IMR-90 (cell line): ENCODE data around the gene PVALEF. TPM values are rescaled to one million over a fixed set of nuclear protein-coding genes. Genes with fewer than 3 reads are reported as not detected.

Source experiments
- ATAC-seq: fragments of 200-7000 bp; cut with Tn5 transposase; 2 replicates; pipeline ENCODE4 v1.9.1; 2020; ENCODE audit warnings: low read depth, mild to moderate bottlenecking, moderate library complexity
- BruUV-seq: library from RNA; stranded (reverse); fragments of 400-500 nt; replicated peaks from 2 replicates; lab custom pipeline; 2021; lab: Mats Ljungman, UMichigan
- CTCF ChIA-PET: fragments of 300-600 bp; formaldehyde crosslinking; extraction: SDS; loops from one replicate; lab custom pipeline; 2021; ENCODE audit warnings: antibody characterized with exemption; lab: Yijun Ruan, JAX
- POLR2A ChIA-PET: fragments of 300-600 bp; sonication (Branson Sonifier 250); formaldehyde crosslinking; loops from one replicate; lab custom pipeline; 2022; ENCODE audit warnings: antibody characterized with exemption; ENCODE audit not compliant: unreplicated experiment; lab: Charles Lee
- DNase-seq: peaks from one replicate; pipeline ENCODE4 v3.0.0; 2013
- H2AFZ ChIP-seq: replicated peaks from 2 replicates; pipeline ENCODE3; 2013; ENCODE audit warnings: low read length, mild to moderate bottlenecking; ENCODE audit not compliant: poor library complexity
- H2AK5ac ChIP-seq: 2 replicates; pipeline ENCODE4 v1.6.1; 2013; ENCODE audit warnings: low read depth, low read length, inconsistent platforms
- H2AK9ac ChIP-seq: replicated peaks from 2 replicates; pipeline ENCODE3; 2013; ENCODE audit warnings: mild to moderate bottlenecking, low read depth, low read length, moderate library complexity; ENCODE audit not compliant: poor library complexity
- H2BK120ac ChIP-seq: 2 replicates; pipeline ENCODE4 v1.6.1; 2013; ENCODE audit warnings: low read depth, low read length, inconsistent platforms
- H2BK15ac ChIP-seq: 3 replicates; pipeline ENCODE4 v1.6.1; 2013; ENCODE audit warnings: low read depth, low read length, inconsistent platforms
- H2BK20ac ChIP-seq: 2 replicates; pipeline ENCODE4 v1.6.1; 2013; ENCODE audit warnings: low read depth, mild to moderate bottlenecking, inconsistent platforms, low read length, moderate library complexity
- H2BK5ac ChIP-seq: 2 replicates; pipeline ENCODE4 v1.6.1; 2013; ENCODE audit warnings: mild to moderate bottlenecking, low read depth, low read length, inconsistent platforms; ENCODE audit not compliant: poor library complexity, severe bottlenecking
- H3K14ac ChIP-seq: replicated peaks from 2 replicates; pipeline ENCODE4 v1.6.1; 2013; ENCODE audit warnings: low read depth, low read length, inconsistent platforms
- H3K18ac ChIP-seq: 2 replicates; pipeline ENCODE4 v1.6.1; 2013; ENCODE audit warnings: low read depth, low read length, control low read depth
- H3K23ac ChIP-seq: 2 replicates; pipeline ENCODE4 v1.6.1; 2013; ENCODE audit warnings: low read depth, low read length, inconsistent platforms
- H3K27ac ChIP-seq: 2 replicates; pipeline ENCODE4 v1.5.1; 2013; ENCODE audit warnings: mild to moderate bottlenecking, control low read depth, low read length; ENCODE audit not compliant: insufficient read depth
- H3K27me3 ChIP-seq: 2 replicates; pipeline ENCODE4 v1.6.1; 2013; ENCODE audit warnings: low read length; ENCODE audit not compliant: control insufficient read depth, insufficient read depth
- H3K36me3 ChIP-seq: 2 replicates; pipeline ENCODE4 v1.6.1; 2013; ENCODE audit warnings: low read length, mixed read lengths; ENCODE audit not compliant: control insufficient read depth, insufficient read depth
- H3K4ac ChIP-seq: 2 replicates; pipeline ENCODE4 v1.6.1; 2013; ENCODE audit warnings: low read depth, low read length, inconsistent platforms
- H3K4me1 ChIP-seq: 2 replicates; pipeline ENCODE4 v1.6.1; 2013; ENCODE audit warnings: low read length, mixed read lengths; ENCODE audit not compliant: control insufficient read depth, insufficient read depth
- H3K4me2 ChIP-seq: 2 replicates; pipeline ENCODE4 v1.6.1; 2013; ENCODE audit warnings: low read depth, mild to moderate bottlenecking, control low read depth, low read length, moderate library complexity
- H3K4me3 ChIP-seq: 2 replicates; pipeline ENCODE4 v1.5.1; 2013; ENCODE audit warnings: low read depth, mild to moderate bottlenecking, control low read depth, low read length, moderate library complexity; ENCODE audit not compliant: insufficient read depth
- H3K56ac ChIP-seq: 2 replicates; pipeline ENCODE4 v1.6.1; 2013; ENCODE audit warnings: low read length, inconsistent platforms; ENCODE audit not compliant: insufficient read depth; ENCODE audit errors: extremely low read depth
- H3K79me1 ChIP-seq, 2 experiments: 2 replicates each; pipeline ENCODE4 v1.6.1; 2013; ENCODE audit warnings: low read length in 2 of 2, inconsistent platforms in 1 of 2, low read depth in 1 of 2
- H3K9ac ChIP-seq: 2 replicates; pipeline ENCODE4 v1.6.1; 2013; ENCODE audit warnings: low read depth, low read length, control low read depth
- H3K9me1 ChIP-seq: 2 replicates; pipeline ENCODE4 v1.6.1; 2013; ENCODE audit warnings: low read length, inconsistent platforms; ENCODE audit not compliant: insufficient read depth
- H3K9me3 ChIP-seq: 2 replicates; pipeline ENCODE4 v1.6.1; 2013; ENCODE audit warnings: low read length; ENCODE audit not compliant: control insufficient read depth, insufficient read depth
- H4K20me1 ChIP-seq: 2 replicates; pipeline ENCODE4 v1.6.1; 2013; ENCODE audit warnings: low read length, inconsistent platforms; ENCODE audit not compliant: insufficient read depth
- H4K5ac ChIP-seq: 2 replicates; pipeline ENCODE4 v1.6.1; 2013; ENCODE audit warnings: mild to moderate bottlenecking, low read depth, low read length, control low read depth
- H4K8ac ChIP-seq, 2 experiments: 2 replicates each; pipeline ENCODE4 v1.6.1; 2013; ENCODE audit warnings: low read depth in 2 of 2, low read length in 2 of 2, control low read depth in 1 of 2, inconsistent platforms in 1 of 2
- H4K91ac ChIP-seq: 2 replicates; pipeline ENCODE4 v1.6.1; 2013; ENCODE audit warnings: low read depth, low read length, inconsistent platforms; ENCODE audit not compliant: insufficient read depth
- BHLHE40 ChIP-seq: fragments of 150-350 bp; IDR thresholded peaks from 2 replicates; pipeline ENCODE4 v1.6.1; 2016; ENCODE audit warnings: mild to moderate bottlenecking, low read depth, low read length
- CEBPB ChIP-seq: IDR thresholded peaks from 2 replicates; pipeline ENCODE4 v1.6.1; 2012; ENCODE audit warnings: low read depth, low read length, improper control_type of control experiment
- CHD1 ChIP-seq: IDR thresholded peaks from 2 replicates; pipeline ENCODE4 v1.6.1; 2012; ENCODE audit warnings: low read depth, low read length, improper control_type of control experiment
- CTCF ChIP-seq: conservative IDR thresholded peaks from 2 replicates; pipeline ENCODE4 v1.5.1; 2012; ENCODE audit warnings: mild to moderate bottlenecking, low read depth, low read length, improper control_type of control experiment
- ELK1 ChIP-seq: fragments of 150-350 bp; IDR thresholded peaks from 2 replicates; pipeline ENCODE4 v1.6.1; 2016; ENCODE audit warnings: low read depth, mild to moderate bottlenecking, low read length, moderate library complexity, borderline replicate concordance
- FOS ChIP-seq: fragments of 150-350 bp; IDR thresholded peaks from 2 replicates; pipeline ENCODE4 v1.6.1; 2016; ENCODE audit warnings: low read depth, low read length
- MAFK ChIP-seq: IDR thresholded peaks from 2 replicates; pipeline ENCODE4 v1.6.1; 2012; ENCODE audit warnings: low read depth, low read length, improper control_type of control experiment
- MAZ ChIP-seq: IDR thresholded peaks from 2 replicates; pipeline ENCODE4 v1.6.1; 2012; ENCODE audit warnings: low read depth, mild to moderate bottlenecking, low read length, improper control_type of control experiment, moderate library complexity, borderline replicate concordance
- MXI1 ChIP-seq: IDR thresholded peaks from 2 replicates; pipeline ENCODE4 v1.6.1; 2012; ENCODE audit warnings: low read depth, mild to moderate bottlenecking, low read length, moderate library complexity, borderline replicate concordance
- NFE2L2 ChIP-seq: fragments of 150-350 bp; IDR thresholded peaks from 2 replicates; pipeline ENCODE4 v1.6.1; 2016; ENCODE audit warnings: low read depth, mild to moderate bottlenecking, low read length
- POLR2A ChIP-seq: IDR thresholded peaks from 2 replicates; pipeline ENCODE4 v1.6.1; 2012; ENCODE audit warnings: mild to moderate bottlenecking, low read depth, low read length
- RAD21 ChIP-seq: IDR thresholded peaks from 2 replicates; pipeline ENCODE4 v1.6.1; 2012; ENCODE audit warnings: low read length, improper control_type of control experiment
- RCOR1 ChIP-seq: IDR thresholded peaks from 2 replicates; pipeline ENCODE4 v1.6.1; 2012; ENCODE audit warnings: mild to moderate bottlenecking, low read length, improper control_type of control experiment; ENCODE audit not compliant: insufficient replicate concordance
- RFX5 ChIP-seq: IDR thresholded peaks from 2 replicates; pipeline ENCODE4 v1.8.0; 2012; ENCODE audit warnings: low read depth, mild to moderate bottlenecking, low read length, moderate library complexity
- SMC3 ChIP-seq: fragments of 150-350 bp; IDR thresholded peaks from 2 replicates; pipeline ENCODE4 v1.6.1; 2016; ENCODE audit warnings: low read depth, mild to moderate bottlenecking, antibody characterized with exemption, low read length, moderate library complexity
- USF2 ChIP-seq: fragments of 150-350 bp; IDR thresholded peaks from 2 replicates; pipeline ENCODE4 v1.6.1; 2017; ENCODE audit warnings: mild to moderate bottlenecking, antibody characterized with exemption, low read length, low read depth
- WGBS, 2 experiments: methylation state at CpG; one replicate each; pipeline versions ENCODE4 v1.1.5 to v1.1.7; 2013; ENCODE audit warnings: missing lambda C conversion rate in 2 of 2; ENCODE audit not compliant: insufficient read length in 1 of 2; ENCODE audit errors: extremely low coverage in 2 of 2; 5-methylcytosine and 5-hydroxymethylcytosine counted together
- dilution Hi-C: fragments of 300-500 bp; cut with HindIII; formaldehyde crosslinking; loops from one replicate; pipeline ENCODE4 v1.14.3; 2018; ENCODE audit warnings: low sequenced_read_pairs; ENCODE audit not compliant: unreplicated experiment
- in situ Hi-C: fragments of 300-500 bp; cut with MboI; formaldehyde crosslinking; loops from 3 replicates; pipeline ENCODE4 v1.14.3; 2019; ENCODE audit warnings: low sequenced_read_pairs, inconsistent platforms, mixed read lengths
- intact Hi-C: fragments of 100-400 bp; cut with micrococcal nuclease; formaldehyde crosslinking; loops from 2 replicates; pipeline ENCODE4 v1.10.0; 2022
- polyA plus RNA-seq, 3 experiments: library from polyadenylated mRNA; depleted of rRNA; stranded (reverse); fragments of >200 nt; gene quantifications; 2 replicates each; pipeline ENCODE4 v1.2.3, GENCODE V29; 2012; ENCODE audit warnings: low replicate concordance in 1 of 3
- total RNA-seq: library from RNA; depleted of rRNA; stranded (reverse); fragments of >200 nt; gene quantifications from 2 replicates; pipeline ENCODE4 v1.2.3, GENCODE V29; 2012

The PVALEF gene
- total and polyA plus RNA-seq, 2 of the 4 experiments (the other 2 are of a cell fraction): not detected

GRCh38 chr17:81132197-81132540 lies 33.1 kb upstream of the PVALEF start:
- POLR2A ChIA-PET: no interaction called here
- H3K4me2 ChIP-seq: no peak overlapping the region

More at GRCh38 chr17:81132197-81132540, 33.1 kb upstream of the PVALEF start:
- Histone ChIP-seq H3K4me1 (no peaks in the 10 kb centered on the region), H3K27me3 (peaks cover 25% of the 10 kb centered on the region; the same call in 1 of the 2 replicates), H4K20me1 (no peaks in the 10 kb centered on the region), H2BK20ac (no peak overlapping the region), H3K9me1 (no peaks in the 10 kb centered on the region), H3K9ac (no peak overlapping the region), H3K56ac (no peak overlapping the region), H3K14ac (no peak overlapping the region), H3K4ac (no peak overlapping the region), H2AK9ac (no peak overlapping the region), H2BK15ac (no peak overlapping the region), H4K8ac (no peak overlapping the region), H2BK120ac (no peak overlapping the region), H3K23ac (no peak overlapping the region), H3K9me3 (no peaks in the 10 kb centered on the region), H2BK5ac (no peak overlapping the region), H3K4me3 (no peak overlapping the region), H2AFZ (no peak overlapping the region), H2AK5ac (no peak overlapping the region), H4K5ac (no peak overlapping the region), H3K79me1 (no peaks in the 10 kb centered on the region), H4K91ac (no peak overlapping the region), H3K18ac (no peak overlapping the region), H3K27ac (no peak overlapping the region), H3K36me3 (no peaks in the 10 kb centered on the region)
- DNase-seq (no peak), ATAC-seq (no peak)
- in situ Hi-C loops (no loop called here), intact Hi-C loops (no loop called here), dilution Hi-C loops (no loop called here)
- no TSS peak for BruUV-seq
- CTCF ChIA-PET: no interaction called here
- TF ChIP-seq RFX5 (no peak), ELK1 (no peak), RCOR1 (no peak), MAZ (no peak), USF2 (no peak), CHD1 (no peak), RAD21 (no peak), POLR2A (no peak), BHLHE40 (no peak), NFE2L2 (no peak), CTCF (no peak), SMC3 (no peak), FOS (no peak), MAFK (no peak), CEBPB (no peak), MXI1 (no peak)
- 33% methylated on average over 1 of the region's 11 CpGs; no CpG with 5 or more reads in 1 of the 2 experiments for WGBS, 2 experiments
